Adrenal gland (tissue), 5 donors: Measurements from ENCODE around the gene RPS15.

Experiments used
- CTCF ChIP-seq, 6 experiments: fragments of 450-650 bp in 4 of 6; fragments of 200-600 bp in 2 of 6; sonication (generic) in 1 of 6; IDR thresholded peaks; 1 replicate in 5 of 6; 2 replicates in 1 of 6; pipeline versions ENCODE4 v1.5.1 to v1.8.0; 2016 to 2021; ENCODE audit warnings: antibody characterized with exemption in 6 of 6, mild to moderate bottlenecking in 2 of 6, moderate library complexity in 1 of 6
- POLR2A ChIP-seq, 2 donors: fragments of 450-650 bp; IDR thresholded peaks; one replicate each; pipeline ENCODE4 v1.6.1; 2017; ENCODE audit warnings: antibody characterized with exemption in 2 of 2, mild to moderate bottlenecking in 2 of 2, moderate library complexity in 1 of 2
- donor health status: DM: no; HTN: no; CAD: no.

- TF ChIP-seq CTCF (IDR thresholded peaks at IDR 0.05) (no peak), POLR2A (IDR thresholded peaks at IDR 0.05) (no peak)
These were observed 7.9 kb downstream of the RPS15 start for GRCh38 chr19:1445932-1446712.
